ENCODE measurements around the gene NFIB.

The NFIB gene

GRCh38 chr9:14212697-14213420 is 101.1 kb downstream of the NFIB start:
- no peak for DNase-seq (ENCODE audit: low spot score)

DNA sequence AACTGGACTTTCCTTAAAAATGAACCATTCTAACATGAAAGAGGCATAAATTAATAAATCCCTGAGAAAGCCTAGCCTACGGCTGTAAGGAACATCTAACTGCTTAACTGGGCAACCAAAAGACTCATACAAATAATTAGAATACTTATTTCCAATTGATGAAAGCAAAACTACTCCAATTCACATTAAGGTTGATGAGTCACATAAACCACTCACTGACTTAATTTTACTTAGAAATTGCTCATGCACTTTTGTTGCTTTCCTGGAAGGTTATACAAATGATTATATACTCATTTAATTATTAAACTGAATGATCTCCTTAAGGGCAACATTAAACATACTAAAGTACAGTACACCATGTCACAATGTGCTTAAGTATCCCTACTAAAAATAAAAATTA is 101.9 kb downstream of the NFIB start:
- DNase-seq (ENCODE audit: low spot score), result no peak

DNA sequence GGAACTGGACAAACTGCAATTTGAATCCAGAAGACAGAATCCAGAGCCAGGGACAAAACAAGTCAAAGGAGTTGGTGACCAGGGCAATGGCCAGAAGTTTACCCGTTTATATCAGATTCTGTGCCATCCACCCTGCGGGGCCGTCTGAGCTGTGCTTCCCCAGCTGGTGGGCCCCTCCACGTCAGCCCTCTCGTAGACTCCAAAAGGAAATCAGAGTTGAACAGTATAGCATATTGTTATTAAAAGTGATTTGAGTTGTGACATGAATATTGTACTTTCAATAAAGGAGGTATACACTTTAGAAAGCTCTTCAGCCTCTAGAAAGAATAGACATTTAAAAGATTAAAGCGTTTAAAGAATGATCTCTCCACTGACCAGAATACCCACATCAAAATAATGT is 102.4 kb downstream of the NFIB start:
- no peak for DNase-seq (ENCODE audit: low spot score)

DNA sequence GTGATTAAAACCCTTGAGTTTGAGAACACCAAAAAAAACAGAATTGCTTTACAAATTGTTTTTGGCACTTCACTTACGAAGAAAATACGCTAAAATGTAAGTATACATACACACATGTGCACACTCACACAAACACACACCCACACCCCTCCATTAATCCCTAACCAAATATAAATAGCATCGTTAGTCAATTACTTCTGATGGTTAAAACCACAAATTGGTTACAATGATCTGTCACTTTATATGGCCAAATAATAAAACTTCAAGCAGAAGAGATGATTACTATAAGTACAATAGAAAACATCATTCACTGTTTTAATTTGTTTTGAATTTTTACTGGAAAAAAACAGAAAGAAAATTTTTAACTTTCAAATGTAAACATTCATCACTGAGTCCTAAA is 103.5 kb downstream of the NFIB start:
- no peak for DNase-seq (ENCODE audit: low spot score)

DNA sequence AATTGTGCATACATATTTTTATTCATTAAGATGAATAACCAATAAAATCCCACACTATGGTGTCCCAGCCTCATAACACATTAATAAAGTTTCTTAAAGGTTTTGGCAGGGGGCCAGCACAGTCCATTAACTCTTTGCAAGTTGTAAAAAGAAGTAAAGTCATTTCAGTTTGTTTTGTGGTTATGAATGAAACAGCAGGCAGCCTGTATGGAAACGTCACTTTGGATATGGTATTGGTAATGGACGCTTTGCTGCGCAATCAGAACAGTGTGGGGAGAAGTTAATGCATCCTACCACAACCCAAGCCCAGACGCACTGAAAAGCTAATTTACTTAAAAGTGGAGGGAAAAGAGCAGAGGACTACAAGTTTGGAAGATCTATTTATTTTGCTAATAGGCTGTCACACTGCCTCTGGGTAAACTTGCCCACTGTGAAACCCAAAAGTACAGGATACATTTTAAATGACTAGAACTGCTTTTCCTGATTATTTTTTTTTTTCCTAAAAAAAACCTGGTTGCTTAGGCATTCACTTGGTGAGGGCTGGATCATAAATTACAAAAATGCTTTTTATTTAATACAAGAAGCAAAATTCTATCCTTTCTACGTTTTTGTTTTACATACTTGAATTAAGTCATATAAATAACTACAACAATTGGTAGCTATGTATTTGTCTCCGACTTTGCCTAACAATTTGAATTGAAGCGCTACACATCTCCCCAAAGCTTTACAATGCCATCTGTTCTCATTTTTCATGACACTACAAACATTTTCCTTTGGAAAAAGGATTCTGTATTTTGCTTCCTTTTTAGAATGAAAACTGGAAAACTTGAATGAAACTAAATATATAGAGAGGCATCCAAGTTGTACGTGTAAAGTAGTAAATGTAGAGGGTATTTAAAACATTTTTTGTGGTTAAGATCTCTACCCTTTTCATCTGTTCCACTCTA is 104.3 kb downstream of the NFIB start:
- no peak for DNase-seq (ENCODE audit: low spot score)

- no peak for DNase-seq (ENCODE audit: low spot score)
These were observed 106.5 kb downstream of the NFIB start for GRCh38 chr9:14207352-14207995.

GRCh38 chr9:14205463-14205862 is 108.5 kb downstream of the NFIB start:
- DNase-seq (ENCODE audit: low spot score), result no peak

DNA sequence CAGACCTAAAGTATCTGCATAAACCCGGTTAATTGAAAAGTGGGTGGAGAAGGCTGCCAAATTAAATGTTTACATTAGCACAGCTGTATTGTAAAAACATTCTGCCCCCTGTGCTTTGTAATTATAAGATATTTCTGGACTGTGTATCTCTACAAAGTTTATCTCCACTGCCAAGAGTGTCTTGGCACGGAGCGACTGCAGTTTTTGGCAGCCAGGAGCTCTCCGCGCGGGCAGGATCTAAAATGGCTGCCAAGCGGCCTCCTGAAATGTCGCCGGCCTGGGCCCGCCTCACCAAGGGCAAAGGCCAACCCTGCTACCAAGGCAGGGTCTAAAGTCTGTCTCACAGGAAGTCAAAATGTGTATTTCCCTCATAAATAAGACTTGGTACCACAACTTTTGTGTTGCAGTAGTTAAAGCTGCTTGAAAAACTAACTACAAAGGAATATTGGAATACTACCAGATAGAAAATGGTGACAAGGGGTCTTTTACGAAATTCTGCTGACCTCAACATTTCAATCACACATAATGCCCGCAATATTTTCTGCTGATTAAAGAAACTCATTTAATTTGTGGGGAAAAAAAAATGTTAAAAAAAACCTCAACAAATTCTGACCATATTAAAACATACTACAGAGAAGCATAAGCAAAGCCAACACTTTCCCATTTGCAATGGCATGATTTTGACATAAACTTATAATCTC is 110.4 kb downstream of the NFIB start:
- no peak for DNase-seq (ENCODE audit: low spot score)

DNA sequence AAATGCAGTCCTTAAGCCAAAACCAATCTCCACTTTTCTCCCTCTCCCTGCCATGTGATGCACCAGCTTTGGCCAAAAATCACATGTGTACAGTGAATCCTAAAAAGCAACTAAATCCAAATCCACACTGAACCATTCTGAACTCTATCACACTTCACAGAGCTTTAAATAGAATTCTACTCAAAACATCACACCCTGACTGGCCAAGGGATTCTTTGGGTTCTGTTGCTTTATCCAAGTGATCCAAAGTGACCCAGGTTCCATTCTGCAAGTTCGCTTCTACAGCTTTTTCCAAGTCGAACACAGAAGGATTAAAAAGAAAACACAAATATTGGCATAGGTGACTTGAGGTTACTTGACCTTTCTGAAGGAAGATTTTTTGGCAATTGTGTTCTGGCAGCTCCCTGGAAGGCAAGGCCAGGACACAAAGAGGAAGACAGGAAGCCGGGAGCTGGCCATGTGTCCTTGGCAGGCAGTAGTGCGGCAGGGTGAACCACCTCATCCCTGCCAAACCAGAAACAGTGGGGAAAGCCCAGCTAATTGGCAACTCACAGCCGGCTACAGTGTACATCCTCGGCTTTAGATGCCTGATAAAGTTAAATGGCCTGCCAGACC is 115.0 kb downstream of the NFIB start:
- no peak for DNase-seq (ENCODE audit: low spot score)

- no peak for DNase-seq (ENCODE audit: low spot score)
These were observed 115.7 kb downstream of the NFIB start for GRCh38 chr9:14198047-14198840.

- DNase-seq (ENCODE audit: low spot score), result no peak
These were observed 116.5 kb downstream of the NFIB start for GRCh38 chr9:14197325-14197858.

DNA sequence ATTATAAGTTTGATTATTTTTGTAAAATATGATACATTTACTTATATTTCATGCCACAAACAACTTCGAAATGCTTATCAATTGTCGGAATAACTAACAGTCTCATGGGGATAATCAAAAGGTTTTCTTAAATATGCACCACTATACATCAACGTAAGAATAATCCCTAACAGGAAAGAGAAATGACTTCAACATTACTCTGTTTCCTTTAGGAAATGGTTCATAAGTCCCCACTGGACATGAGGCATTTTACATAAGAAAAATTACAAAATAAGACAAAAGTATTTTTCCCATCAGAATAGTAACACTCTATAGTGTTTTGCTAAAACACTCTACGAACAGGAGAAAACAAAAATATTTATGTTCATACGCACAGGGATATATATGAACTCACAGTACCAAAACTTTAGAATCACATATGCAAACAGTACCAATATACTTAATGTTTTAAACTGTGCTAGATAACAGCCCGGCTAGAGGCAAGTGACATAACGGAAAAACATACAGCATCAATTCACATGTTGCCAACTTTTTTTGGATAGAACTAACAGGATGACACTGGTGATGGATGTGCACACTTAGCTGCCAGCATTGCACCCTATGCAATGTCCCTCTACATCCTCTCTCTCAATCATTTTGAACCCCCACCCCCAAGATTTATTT is 120.5 kb downstream of the NFIB start:
- no peak for DNase-seq (ENCODE audit: low spot score)

GRCh38 chr9:14192556-14192955 is 121.4 kb downstream of the NFIB start:
- no peak for DNase-seq (ENCODE audit: low spot score)

GRCh38 chr9:14191512-14191911 is 122.4 kb downstream of the NFIB start:
- no peak for DNase-seq (ENCODE audit: low spot score)

GRCh38 chr9:14190240-14190639 is 123.7 kb downstream of the NFIB start:
- no peak for DNase-seq (ENCODE audit: low spot score)

GRCh38 chr9:14189578-14189977 is 124.4 kb downstream of the NFIB start:
- no peak for DNase-seq (ENCODE audit: low spot score)

- no peak for DNase-seq (ENCODE audit: low spot score)
These were observed 124.8 kb downstream of the NFIB start for GRCh38 chr9:14189146-14189545.

DNA sequence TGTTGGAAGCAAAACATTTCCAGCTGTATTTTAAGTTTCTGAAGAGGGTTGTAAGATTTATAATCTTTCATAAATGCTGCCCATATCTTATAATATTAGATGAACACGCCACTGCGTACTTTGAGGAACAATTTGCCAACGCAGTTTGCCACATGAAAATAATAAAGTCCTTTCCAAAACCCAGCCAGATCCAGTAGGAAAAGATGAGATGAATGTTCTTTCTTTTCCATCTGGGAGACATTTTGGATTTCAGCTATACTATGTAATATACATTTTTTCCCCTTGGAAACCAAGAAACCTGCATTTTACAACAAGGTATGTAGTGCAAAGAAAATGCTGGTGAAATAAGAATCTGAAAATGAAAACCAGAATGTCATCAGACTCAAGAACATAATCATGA is 125.4 kb downstream of the NFIB start:
- DNase-seq (ENCODE audit: low spot score), result no peak

DNA sequence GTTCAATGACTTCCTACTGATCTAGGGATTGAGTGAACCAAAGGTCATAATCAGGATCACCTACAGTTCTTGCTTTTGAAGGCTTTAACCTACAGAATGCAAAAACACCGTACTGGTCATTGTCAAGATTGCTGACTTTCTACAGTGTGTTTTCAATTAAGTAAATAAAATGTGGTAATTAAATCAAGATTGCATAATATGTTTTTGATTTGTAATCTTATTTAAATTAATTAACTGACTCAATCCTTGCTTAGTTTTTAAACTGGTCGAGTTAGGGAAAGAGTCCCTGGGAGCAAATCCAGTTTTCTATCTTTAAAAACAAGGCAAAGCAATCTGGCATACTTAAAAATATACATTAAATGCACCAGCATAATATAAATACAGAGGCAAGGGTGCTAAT is 125.9 kb downstream of the NFIB start:
- DNase-seq (ENCODE audit: low spot score), result no peak

- DNase-seq (ENCODE audit: low spot score), result no peak
These were observed 127.8 kb downstream of the NFIB start for GRCh38 chr9:14186096-14186495.

Measured in CD4-positive, alpha-beta T cell treated with Interleukin-15 for 4 hours (primary cell).